ENCODE results near the gene PTPRS. TPM values are rescaled to one million over a fixed set of nuclear protein-coding genes. Genes with fewer than 3 reads are reported as not detected.
A peak's percentile ranks its signal among the peaks of the same experiment; 100 is the strongest.
"Not testable (repeated sequence)": the region's sequence is repeated elsewhere in the genome, so short reads cannot be mapped to it uniquely, and the experiment has no call there.

Gene PTPRS
- polyA plus RNA-seq, 5 donors, result 55.4 to 81.9 (median 77.6) TPM

DNA sequence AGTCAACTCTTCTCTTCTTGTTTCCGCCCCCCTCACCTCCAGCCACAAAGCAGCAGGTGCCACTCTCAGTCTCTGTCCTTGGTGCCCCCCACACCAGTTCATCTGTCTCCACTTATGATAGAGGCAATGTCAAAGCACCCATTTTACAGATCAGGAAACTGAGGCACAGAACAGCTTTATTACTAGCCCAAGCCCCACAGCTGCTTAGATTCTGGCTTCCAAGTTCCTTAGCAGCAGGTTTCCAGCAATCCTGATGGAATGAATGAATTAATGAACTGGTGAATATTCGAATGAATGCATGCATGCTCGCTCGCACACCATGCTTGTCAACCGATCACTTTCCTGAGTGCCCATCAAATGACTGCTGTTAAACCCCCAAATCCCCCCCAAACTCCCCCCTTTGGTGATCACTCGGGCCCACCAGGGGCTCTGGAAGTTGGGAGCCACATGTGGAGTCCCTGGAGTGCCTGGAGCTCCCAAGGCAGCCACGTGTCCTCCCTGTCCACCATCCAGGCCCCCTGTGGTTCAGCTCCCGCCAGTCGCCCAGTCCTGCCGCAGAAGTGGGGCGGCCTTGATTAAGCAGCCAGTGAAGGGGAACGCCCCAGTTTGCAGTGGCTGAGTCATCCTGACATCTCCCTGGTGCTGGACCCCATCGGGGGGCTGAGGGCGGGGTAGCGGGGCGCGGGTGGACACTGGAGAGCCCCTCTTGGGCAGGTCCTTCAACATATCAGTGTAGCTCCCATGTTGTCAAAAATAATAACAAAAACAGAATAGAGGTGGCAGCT lies 6.8 kb downstream of the PTPRS start:
- DNase-seq, result no peak

DNA sequence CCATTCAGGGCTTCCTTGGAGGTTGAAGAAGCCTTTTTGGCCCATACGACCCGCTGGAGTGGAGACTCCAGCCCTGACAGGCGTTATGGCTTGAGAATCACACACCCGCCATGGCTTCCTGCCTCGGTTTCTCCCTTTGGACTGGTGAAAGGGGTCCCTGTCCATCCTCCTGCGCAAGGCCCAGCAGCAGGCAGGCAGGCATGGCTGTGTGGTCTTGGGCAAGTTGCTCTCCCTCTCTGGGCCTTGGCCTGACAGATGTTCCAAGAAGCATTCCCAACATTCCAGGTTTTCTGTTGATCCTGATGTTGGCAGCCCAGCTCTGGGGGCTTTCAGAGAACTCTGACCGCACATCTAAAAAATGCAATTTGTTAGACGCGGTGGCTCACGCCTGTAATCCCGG lies 8.1 kb downstream of the PTPRS start:
- DNase-seq, result no peak

DNA sequence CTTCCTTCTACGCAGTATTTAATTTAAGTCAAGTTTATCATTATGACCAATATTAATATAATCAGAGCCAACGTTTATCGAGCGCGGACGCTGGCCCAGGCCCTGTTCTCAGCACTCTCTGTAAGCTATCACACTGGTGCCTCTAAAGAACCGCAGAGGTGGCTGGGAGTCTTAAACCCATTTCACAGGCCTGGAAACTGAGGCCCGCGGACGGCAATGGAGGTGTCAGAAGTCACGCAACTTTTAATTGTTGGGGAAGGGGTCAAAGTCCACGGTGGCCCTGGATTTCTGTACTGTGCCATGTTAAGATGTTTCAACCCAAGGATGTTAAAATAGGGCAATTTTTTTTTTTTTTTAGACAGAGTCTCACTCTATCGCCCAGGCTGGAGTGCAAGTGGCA lies 8.8 kb downstream of the PTPRS start:
- DNase-seq, result no peak

DNA sequence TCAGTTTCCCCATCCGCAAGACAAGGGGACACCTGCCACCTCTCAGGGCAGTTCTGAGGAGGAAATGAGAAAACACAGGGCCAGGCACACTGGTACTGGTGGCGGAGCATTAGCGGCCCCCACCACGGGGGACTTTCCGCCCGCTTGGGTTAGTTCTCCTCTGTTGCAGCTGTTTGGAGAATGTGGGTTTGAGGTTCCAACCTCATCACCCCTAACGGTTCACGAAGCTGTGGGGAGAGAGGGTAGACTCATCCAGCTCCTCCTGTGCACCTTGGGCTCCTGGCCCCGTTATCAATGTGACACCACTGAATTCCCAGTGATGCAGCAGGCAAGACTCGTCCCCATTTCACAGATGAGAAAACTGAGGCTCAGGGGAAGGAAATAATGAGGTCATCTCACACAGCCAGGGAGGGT lies 10.3 kb downstream of the PTPRS start:
- no peak for DNase-seq

DNA sequence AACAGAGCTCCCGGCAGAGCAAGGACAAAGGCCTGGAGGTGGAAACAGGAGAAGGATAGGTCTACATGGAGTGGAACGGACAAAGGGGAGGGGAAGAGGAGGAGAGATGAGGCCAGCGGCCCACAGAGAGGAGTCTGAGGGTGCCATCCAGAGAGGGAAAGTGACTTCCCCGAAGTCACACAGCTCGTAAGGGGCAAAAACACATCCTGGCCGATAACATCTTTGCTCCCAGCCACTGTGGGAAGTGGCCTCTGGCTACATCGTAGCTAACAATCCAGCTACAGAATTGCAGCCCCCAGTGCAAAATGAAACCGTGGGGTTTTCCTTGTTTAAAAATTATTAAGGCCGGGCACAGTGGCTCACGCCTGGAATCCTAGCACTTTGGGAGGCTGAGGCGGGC lies 11.5 kb downstream of the PTPRS start:
- DNase-seq, result no peak

DNA sequence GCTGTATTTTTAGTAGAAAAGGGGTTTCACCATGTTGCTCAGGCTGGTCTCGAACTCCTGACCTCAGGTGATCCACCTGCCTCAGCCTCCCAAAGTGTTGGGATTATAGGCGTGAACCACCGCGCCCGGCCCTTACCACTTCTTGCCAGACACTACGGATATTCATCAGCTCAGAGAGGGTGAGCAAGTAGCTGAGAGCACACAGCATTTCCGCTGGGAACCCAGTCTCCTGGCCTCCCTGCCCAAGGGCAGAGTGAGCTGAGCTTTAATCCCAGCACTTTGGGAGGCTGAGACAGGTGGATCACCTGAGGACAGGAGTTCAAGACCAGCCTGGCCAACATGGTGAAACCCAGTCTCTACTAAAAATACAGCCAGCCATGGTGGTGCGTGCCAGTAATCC lies 12.2 kb downstream of the PTPRS start:
- DNase-seq, result not testable (repeated sequence)

DNA sequence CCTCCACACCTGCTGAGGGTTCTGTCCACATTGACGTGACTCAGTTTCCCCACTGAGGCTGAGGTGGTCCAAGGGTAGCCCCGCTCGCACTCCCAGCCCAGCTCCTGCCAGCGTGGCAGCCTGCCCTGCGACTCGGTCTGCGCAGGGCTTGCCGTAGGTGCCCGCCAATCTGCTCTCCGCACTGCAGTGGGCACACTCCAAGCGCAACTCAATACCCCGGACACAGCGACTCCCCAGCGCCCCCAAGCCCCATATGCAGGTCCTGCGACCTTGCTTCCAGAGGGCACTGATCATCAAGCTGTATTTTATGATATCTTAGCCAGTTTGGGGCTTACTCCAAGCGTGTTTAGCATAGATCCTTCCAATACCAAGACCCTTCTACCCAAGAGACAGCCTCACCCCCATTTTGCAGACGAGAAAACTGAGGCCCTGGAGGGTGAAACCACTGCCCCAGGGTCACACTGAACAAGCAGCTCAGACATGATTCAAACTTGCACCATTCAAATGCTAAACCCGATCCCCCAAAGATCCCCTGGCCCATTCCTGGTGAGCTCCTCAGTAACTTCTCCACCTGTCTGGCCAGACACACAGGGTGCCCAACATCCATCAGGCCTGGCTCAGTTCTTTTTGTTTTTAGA lies 13.5 kb downstream of the PTPRS start:
- no peak for DNase-seq

DNA sequence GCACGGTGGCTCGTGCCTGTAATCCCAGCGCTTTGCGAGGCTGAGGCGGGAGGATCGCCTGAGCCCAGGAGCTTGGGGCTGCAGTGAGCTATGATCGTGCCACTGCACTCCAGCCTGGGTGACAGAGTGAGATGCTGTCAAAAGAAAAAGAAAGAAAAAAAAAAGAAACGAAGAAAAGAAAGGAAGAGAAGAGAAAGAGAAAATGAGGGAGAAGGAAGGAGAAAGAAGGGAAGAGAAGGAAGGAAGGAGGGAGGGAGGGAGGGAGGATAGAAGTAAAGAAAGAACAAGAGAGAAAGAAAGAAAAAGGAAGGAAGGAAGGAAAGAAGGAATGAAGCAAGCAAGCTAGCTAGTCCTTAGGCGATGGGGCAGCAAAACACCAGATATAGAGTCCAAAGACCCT lies 14.1 kb downstream of the PTPRS start:
- no peak for DNase-seq

DNA sequence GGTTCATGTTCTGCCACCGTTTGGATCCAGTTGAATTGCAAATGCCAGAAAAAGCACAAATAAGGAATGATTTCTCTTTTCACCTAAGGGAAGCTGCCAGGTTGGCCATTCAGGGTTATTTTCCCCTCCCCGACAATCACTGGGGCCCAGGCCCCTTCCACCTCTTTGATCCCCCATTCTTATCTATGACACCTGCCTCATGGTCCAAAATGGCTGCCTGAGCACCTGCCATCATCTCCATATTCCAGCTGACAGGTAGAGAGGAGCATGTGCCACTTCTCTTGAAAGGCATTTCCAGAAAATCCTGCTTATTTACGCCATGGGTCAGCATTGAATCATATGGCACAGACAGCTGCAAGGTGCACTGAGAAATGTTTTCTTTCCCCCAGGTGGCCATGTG lies 15.7 kb downstream of the PTPRS start:
- no peak for DNase-seq

DNA sequence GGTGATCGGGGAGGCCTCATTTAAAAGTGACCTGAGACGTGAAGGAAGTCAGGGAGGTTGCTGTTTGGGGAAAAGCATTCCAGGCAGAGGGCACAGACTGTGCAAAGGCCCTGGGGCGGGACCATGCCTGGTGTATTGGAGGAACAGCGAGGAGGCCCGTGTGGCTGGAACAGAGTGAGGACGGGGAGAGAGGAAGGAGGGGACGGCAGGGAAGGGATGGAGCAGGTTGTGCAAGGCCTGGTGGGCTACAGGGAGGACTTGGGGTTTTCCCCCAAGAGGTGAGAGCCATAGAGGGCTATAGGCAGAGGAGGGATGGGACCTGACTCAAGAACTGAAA lies 17.2 kb downstream of the PTPRS start:
- DNase-seq, result no peak

DNA sequence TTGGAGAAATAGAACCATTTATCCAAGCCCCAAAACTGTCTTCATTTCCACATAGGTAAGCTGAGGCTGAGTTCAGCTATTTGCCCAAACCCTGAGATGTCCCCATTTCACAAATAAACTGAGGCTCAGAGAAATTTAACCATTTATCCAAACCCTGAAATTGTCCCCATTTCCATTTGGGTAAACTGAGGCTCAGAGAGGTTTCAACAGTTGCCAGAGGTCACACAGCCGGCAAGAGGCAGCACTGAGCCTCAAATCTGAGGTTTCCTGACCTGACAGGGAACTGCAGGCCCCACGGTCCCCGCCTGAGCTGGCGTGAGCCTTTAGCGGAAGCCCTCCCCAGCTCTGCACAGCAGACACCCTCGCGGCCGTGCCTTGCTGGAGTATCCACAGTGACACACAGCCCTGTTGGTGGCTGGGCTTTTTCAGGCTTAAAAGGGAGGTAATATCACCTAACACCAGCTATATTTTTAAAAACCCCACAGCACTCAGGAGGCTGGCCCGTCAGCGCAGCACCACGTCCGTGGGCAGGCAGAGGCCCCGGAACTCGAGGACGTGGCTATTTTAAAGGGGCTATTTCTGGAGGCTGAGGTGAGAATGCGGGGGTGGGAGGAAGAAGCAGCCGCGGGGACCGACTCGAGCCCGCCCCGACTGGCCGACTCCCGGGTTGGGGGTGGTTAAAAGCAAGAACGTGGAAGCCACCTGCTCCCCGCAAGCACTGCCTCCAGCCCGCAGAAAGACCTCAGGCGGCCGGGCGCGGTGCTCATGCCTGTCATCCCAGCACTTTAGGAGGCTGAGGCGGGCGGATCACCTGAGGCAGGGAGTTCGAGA lies 18.5 kb downstream of the PTPRS start:
- DNase-seq, result no peak

DNA sequence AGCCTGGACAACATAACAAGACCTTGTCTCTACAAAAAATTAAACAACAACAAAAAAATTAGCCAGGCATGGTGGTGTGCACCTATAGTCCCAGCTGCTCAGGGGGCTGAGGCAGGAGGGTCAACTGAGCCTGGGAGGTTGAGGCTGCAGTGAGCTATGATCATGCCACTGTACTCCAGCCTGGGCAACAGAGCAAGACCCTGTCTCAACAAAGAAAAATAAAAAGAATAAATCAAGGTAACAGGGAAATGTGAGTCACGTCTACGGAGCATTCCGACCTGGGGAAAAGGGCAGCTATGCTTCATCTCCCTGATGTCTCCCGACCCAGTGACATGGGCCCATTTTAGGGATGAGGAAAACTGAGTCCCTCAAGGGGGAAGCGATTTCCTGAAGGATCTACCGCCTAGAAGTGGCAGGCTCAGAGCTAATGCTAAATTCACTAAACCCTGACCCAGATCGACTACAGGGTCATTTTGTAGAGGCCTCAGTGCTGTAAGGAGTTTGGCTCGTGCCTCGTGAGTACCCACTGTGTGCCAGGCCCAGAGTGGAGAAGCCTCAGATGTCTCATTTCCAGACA lies 19.5 kb downstream of the PTPRS start:
- no peak for DNase-seq

DNA sequence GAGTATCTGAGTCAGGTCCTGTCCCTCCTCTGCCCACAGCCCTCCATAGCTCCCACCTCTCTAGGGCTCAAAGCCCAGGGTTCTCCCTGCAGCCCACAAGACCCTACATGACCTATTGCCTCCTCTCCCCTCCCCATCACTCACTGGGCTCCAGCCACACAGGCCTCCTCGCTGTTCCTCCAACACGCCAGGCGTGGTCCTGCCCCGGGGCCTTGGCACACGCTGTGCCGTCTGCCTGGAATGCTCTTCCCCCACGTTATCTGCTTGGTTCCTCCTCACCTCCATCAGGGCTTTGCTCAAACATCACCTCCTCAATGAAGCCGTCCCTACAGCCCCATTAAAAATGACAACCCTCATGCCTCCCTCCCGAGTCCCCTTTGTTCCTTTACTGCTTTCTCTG lies 21.1 kb downstream of the PTPRS start:
- no peak for DNase-seq

DNA sequence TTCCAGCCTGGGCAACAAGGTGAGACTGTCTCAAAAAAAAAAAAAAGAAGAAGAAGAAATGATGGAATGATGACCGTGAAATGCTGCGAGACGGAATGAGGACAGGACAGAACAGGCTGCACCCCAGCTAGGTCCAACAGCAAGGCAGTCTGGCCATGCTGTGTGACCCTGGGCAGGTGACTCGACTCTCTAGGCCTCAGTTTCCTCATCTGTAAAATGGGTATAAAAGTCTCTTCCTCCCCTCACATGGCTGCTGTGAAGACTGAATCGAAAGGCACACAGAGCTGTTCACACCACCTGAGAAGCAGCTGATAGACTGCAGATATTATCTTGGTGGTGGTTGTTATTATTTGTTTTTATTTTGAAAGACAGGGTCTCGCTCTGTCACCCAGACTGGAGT lies 22.3 kb downstream of the PTPRS start:
- DNase-seq, result no peak

DNA sequence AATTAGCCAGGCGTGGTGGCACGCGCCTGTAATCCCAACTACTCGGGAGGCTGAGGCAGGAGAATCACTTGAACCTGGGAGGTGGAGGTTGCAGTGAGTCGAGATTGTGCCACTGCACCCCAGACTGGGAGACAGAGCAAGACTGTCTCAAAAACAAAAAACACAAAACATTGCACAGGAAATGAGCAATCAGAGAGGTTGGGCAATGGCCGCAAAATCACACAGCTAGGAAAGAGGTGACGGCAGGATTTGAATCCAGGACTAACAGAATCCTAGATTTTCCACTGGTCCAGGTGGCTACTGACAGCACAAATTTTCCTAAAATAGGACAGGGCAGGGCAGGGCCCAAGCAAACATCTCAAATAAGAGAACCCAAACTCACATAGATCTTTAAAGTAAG lies 23.3 kb downstream of the PTPRS start:
- no peak for DNase-seq

DNA sequence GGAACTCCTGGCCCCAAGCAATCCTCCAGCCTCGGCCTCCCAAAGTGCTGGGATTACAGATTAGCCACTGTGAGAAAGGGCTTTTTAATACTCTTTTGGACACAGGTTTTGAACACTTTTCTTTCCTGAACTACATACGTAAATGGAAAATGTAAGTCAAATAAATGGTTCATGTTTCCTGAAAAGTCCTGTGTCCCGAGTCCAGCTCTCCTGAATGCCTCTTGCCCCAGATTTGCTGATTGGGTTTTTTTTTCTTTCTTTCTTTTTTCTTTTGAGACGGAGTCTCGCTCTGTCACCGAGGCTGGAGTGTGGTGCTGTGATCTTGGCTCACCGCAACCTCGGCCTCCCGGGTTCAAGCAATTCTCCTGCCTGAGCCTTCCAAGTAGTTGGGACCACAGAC lies 24.5 kb downstream of the PTPRS start:
- DNase-seq, result no peak

DNA sequence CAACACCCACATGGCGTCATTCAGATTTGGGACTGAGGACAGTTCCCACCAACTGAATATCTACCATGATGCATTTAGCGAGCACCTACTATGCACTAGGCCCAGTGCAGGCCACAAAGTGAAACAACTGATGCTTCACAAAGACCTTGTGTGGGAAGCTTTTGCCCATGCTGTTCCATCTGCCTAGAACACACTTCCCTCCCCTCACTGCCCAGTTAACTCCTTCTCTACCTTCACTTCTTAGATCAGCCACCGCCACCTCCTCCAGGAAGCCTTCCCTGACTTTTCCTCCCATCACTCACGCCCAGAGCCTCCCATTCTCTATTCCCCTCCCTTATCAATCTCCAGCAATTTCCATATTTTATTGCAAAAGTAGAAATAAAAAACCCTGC lies 25.7 kb downstream of the PTPRS start:
- DNase-seq, result no peak

DNA sequence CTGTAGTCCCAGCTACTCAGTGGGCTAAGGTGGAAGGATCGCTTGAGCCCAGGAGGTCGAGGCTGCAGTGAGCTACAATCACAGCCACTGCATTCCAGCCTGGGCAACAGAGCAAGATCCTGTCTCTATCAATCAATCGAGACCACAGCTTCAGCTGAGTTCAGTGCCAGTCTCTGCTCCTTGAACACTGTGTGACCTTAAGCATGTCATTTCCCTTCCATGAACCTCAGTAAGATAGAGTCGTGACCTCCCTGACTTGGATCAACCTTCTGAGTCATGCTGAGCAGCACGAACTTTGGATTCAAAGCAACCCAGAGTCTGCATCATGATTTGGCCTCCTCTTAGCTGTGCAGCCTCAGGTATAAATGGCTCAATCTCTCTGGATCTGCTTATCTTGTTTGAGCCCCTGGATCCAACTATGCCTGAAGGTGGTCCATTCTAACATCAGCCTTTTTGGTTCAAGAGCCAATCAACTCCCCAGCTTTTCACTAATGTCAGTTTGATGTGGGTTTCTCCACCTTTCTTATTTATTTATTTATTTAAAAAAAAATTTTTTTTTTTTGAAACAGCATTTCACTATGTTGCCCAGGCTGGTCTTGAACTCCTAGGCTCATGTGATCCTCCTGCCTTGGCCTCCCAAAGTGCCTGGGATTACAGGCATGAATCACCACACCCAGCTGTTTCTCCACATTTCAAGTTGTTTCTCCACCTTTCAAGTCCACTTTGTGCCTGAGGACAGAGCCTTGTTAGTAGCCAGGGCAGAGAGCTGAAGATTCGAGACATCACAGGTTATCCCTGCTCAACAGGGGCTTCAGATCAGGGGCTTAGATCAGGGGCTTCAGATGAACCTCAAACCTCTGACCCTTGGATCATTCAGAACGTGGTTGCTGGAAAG lies 26.4 kb downstream of the PTPRS start:
- no peak for DNase-seq

DNA sequence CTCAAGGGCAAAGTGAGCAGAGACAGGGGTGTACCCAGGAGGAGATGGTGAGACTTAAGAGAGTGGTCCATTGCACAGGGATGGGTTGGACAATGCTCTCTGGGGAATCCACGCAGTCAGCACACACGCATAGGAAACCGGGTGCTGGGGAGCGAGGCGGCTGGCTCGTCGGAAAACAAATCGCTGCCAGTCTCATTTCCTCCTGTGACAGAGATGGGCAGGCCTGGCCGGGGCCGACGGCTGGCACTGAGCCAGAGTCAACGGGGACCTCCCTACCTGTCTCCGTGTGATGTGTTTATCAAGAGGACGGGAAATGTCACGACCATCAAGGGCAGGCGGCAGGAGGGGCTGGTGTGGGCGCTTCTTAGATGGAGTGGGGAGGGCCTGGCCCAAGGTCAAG lies 27.3 kb downstream of the PTPRS start:
- peak in 1 of 2 donors; percentile 14 for DNase-seq

DNA sequence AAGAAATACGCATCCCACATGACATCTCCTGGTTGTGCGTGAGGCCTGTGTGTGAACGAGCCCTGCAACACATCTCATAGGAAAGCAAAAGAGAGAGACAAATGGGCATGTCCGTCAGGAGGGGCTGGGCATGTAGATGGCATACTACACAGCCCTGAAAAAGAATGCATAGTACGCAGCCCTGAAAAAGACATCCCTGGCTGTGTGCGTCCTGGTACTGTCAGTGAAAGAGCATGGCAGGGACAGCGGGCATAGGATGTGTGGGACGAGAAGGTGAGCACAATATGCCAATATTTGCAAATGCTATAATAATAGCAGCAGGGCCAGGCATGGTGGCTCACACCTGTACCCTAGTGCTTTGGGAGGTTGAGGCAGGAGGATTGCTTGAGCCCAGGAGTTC lies 28.6 kb downstream of the PTPRS start:
- no peak for DNase-seq

DNA sequence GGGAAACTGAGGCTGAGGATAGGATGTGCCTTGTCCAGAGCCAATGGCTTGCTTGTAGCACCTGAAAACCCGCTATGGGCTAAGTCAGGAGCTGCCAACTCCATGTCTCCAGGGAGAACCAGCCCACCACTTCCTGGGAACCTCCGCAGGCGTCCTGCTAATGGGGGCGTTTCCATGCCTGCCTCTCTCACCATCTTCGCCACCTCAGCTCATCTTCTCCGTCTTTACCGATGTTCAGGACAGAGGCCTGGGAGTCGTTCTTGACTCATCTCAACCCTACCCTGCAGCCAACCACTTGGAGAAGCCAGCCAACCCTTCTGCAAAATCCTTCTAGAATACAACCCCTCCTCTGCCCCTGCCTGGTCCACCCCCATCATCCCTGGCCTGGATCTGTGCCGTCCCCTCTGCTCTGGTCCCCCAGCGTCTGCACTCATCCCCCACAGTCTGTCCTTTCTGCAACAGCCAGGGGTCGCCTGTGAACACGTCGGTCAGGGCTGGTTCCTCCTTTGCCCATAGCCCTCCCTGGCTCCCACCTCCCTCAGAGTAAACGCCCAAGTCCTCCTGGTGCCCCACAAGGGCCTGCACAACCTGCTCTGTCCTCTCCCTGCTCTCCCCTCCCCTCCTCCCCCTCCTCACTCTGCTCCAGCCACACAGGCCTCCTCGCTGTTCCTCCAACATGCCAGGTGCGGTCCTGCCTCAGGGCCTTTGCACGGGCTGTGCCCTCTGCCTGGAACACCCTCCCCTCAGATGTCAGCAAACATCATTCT lies 31.0 kb downstream of the PTPRS start:
- peak in 1 of 2 donors; percentile 13 for DNase-seq

All from right lung (tissue), 5 donors.